OCI-LY3 (cell line): ENCODE results near the gene CENPT.

ENCODE experiments used
- H2AFZ ChIP-seq: fragments of 200-600, 300-600 bp; shearing (Covaris generic); 2 replicates; pipeline ENCODE4 v1.6.0; 2014; ENCODE audit warnings: antibody characterized with exemption, low read depth, low read length
- H3K27ac ChIP-seq: fragments of 200-600, 300-600 bp; sonication (generic); 2 replicates; pipeline ENCODE4 v1.5.1; 2014; ENCODE audit warnings: mild to moderate bottlenecking, low read length, moderate library complexity, mixed read lengths
- H3K27me3 ChIP-seq: fragments of 200-600, 300-600 bp; sonication (generic); 2 replicates; pipeline ENCODE4 v1.6.1; 2014; ENCODE audit warnings: low read depth, low read length, mixed read lengths
- H3K36me3 ChIP-seq: fragments of 200-600, 300-600 bp; sonication (generic); replicated peaks from 2 replicates; pipeline ENCODE3; 2014; ENCODE audit warnings: low read depth, low read length, mixed read lengths
- H3K4me1 ChIP-seq: fragments of 300-600, 200-600 bp; sonication (generic); 2 replicates; pipeline ENCODE4 v1.6.1; 2014; ENCODE audit warnings: low read length, mixed read lengths
- H3K4me2 ChIP-seq: fragments of 200-600, 300-600 bp; sonication (generic); 2 replicates; pipeline ENCODE4 v1.6.1; 2014; ENCODE audit warnings: low read length, mixed read lengths
- H3K4me3 ChIP-seq: fragments of 300-600, 200-600 bp; sonication (generic); 2 replicates; pipeline ENCODE4 v1.5.1; 2014; ENCODE audit warnings: antibody characterized with exemption, mild to moderate bottlenecking, low read length, moderate library complexity
- H3K79me2 ChIP-seq: fragments of 300-600, 200-600 bp; shearing (Covaris generic); 2 replicates; pipeline ENCODE4 v1.6.1; 2014; ENCODE audit warnings: mild to moderate bottlenecking, low read length, mixed read lengths
- H3K9ac ChIP-seq: fragments of 300-600, 200-600 bp; shearing (Covaris generic); 2 replicates; pipeline ENCODE4 v1.6.0; 2014; ENCODE audit warnings: mild to moderate bottlenecking, low read length, moderate library complexity
- H3K9me3 ChIP-seq: fragments of 200-600, 300-600 bp; shearing (Covaris generic); 2 replicates; pipeline ENCODE4 v1.6.1; 2014; ENCODE audit warnings: low read length, mixed read lengths; ENCODE audit not compliant: insufficient read depth
- H4K20me1 ChIP-seq: fragments of 200-600, 300-600 bp; sonication (generic); 2 replicates; pipeline ENCODE4 v1.6.1; 2016; ENCODE audit warnings: low read length, mixed read lengths; ENCODE audit not compliant: insufficient read depth
- CTCF ChIP-seq: fragments of 200-600, 300-600 bp; sonication (generic); IDR thresholded peaks from 2 replicates; pipeline ENCODE4 v1.5.1; 2014; ENCODE audit warnings: antibody characterized with exemption, low read length, low read depth
- EZH2phosphoT487 ChIP-seq: fragments of 200-600 bp; shearing (Covaris generic); IDR thresholded peaks from 2 replicates; pipeline ENCODE4 v1.6.1; 2018; ENCODE audit warnings: antibody characterized with exemption, mixed run types, low read depth

CENPT gene

GRCh38 chr16:67877064-67877463 is 29.6 kb upstream of the CENPT start:
- Histone ChIP-seq H3K27me3 (no peaks in the 10 kb centered on the region), H3K9ac (no peak overlapping the region), H3K79me2 (peaks cover 37% of the 10 kb centered on the region), H3K4me1 (peaks cover 14% of the 10 kb centered on the region), H3K4me2 (no peak overlapping the region), H4K20me1 (peaks cover 15% of the 10 kb centered on the region), H3K27ac (no peak overlapping the region), H3K36me3 (peaks cover 46% of the 10 kb centered on the region), H2AFZ (no peak overlapping the region), H3K9me3 (no peaks in the 10 kb centered on the region), H3K4me3 (no peak overlapping the region)
- TF ChIP-seq EZH2phosphoT487 (no peak), CTCF (no peak)

GRCh38 chr16:67874372-67874771 is 26.9 kb upstream of the CENPT start:
- H3K27ac ChIP-seq = no peak overlapping the region

GRCh38 chr16:67873435-67874370 is 26.2 kb upstream of the CENPT start:
- Histone ChIP-seq H3K36me3 (peaks cover 26% of the 10 kb centered on the region), H3K4me1 (peaks cover 14% of the 10 kb centered on the region), H3K79me2 (peaks cover 37% of the 10 kb centered on the region), H3K4me2 (peak overlapping the region; percentile 98), H2AFZ (peak overlapping the region; percentile 89; the same call in 1 of the 2 replicates), H3K27ac (peak overlapping the region; percentile 34), H3K9me3 (no peaks in the 10 kb centered on the region), H3K9ac (peak overlapping the region; percentile 77), H4K20me1 (peaks cover 15% of the 10 kb centered on the region), H3K4me3 (peak overlapping the region; percentile 95), H3K27me3 (no peaks in the 10 kb centered on the region)
- TF ChIP-seq EZH2phosphoT487 = no peak
- no peak for TF ChIP-seq CTCF

More at GRCh38 chr16:67874372-67874771, 26.9 kb upstream of the CENPT start:
- peaks cover 31% of the 10 kb centered on the region for H3K36me3 ChIP-seq
- peak overlapping the region; percentile 95 for H3K4me3 ChIP-seq
- H3K4me1 ChIP-seq = peaks cover 14% of the 10 kb centered on the region
- no peaks in the 10 kb centered on the region for H3K9me3 ChIP-seq
- peaks cover 37% of the 10 kb centered on the region for H3K79me2 ChIP-seq
- H4K20me1 ChIP-seq = peaks cover 15% of the 10 kb centered on the region
- TF ChIP-seq CTCF (no peak), EZH2phosphoT487 (no peak)
- peak overlapping the region; percentile 98 for H3K4me2 ChIP-seq
- H3K27me3 ChIP-seq = no peaks in the 10 kb centered on the region
- no peak overlapping the region; the same call in 1 of the 2 replicates for H3K9ac ChIP-seq
- no peak overlapping the region for H2AFZ ChIP-seq

GRCh38 chr16:67872631-67873434 is 25.3 kb upstream of the CENPT start, which contains the start of gene EDC4:
TSS of gene EDC4 (plus strand) at chr16:67873052. CDS start at chr16:67873262, 210 bp downstream.
- H3K36me3 ChIP-seq = peaks cover 25% of the 10 kb centered on the region
- peak within 1 kb of the TSS; percentile 89 for H2AFZ ChIP-seq
- TF ChIP-seq EZH2phosphoT487 (no peak), CTCF (no peak)

More at GRCh38 chr16:67872631-67873434, 25.3 kb upstream of the CENPT start, which contains the start of gene EDC4:
- Histone ChIP-seq H3K27me3 (no peaks in the 10 kb centered on the region), H3K9ac (peak within 1 kb of the TSS; percentile 77), H3K9me3 (no peaks in the 10 kb centered on the region), H3K4me1 (peaks cover 14% of the 10 kb centered on the region), H3K27ac (peak within 1 kb of the TSS; percentile 52), H3K4me3 (peak within 1 kb of the TSS; percentile 95), H3K79me2 (peaks cover 37% of the 10 kb centered on the region), H3K4me2 (peak within 1 kb of the TSS; percentile 98), H4K20me1 (peaks cover 15% of the 10 kb centered on the region)
